Measurements from ENCODE around the gene OR4D6.

- TF ChIP-seq CTCF (IDR thresholded peaks at IDR 0.05) (no peak), POLR2A (IDR thresholded peaks at IDR 0.05) (no peak)
Observed at GRCh38 chr11:59456661-59457060, at the start of gene OR4D6.
